Right atrium auricular region (tissue), 2 donors: Measurements from ENCODE around the gene E2F1. TPM values are rescaled to one million over a fixed set of nuclear protein-coding genes. Genes with fewer than 3 reads are reported as not detected.

Experiments
- DNase-seq: peaks from one replicate; pipeline ENCODE4 v3.0.0-alpha.2; 2019; ENCODE audit warnings: low spot score
- H3K27ac ChIP-seq, 2 donors: fragments of 200-600 bp; sonication (generic); 1 replicate in 1 of 2; 2 replicates in 1 of 2; pipeline ENCODE4 v1.5.1; 2016 to 2019
- H3K27me3 ChIP-seq, 2 donors: fragments of 200-600 bp; sonication (generic); one replicate each; pipeline versions ENCODE4 v1.5.1 to v1.6.0; 2017 to 2019
- H3K36me3 ChIP-seq: fragments of 200-600 bp; sonication (generic); one replicate; pipeline ENCODE4 v1.5.1; 2016
- H3K4me1 ChIP-seq, 2 donors: fragments of 200-600 bp; sonication (generic); one replicate each; pipeline versions ENCODE4 v1.5.1 to v1.6.0; 2017 to 2019
- H3K4me3 ChIP-seq, 2 donors: fragments of 200-600 bp; sonication (generic); 1 replicate in 1 of 2; 2 replicates in 1 of 2; pipeline ENCODE4 v1.5.1; 2017 to 2019; ENCODE audit warnings: mild to moderate bottlenecking in 1 of 2, moderate library complexity in 1 of 2
- H3K9me3 ChIP-seq, 2 donors: fragments of 200-600 bp; sonication (generic); one replicate each; pipeline ENCODE4 v1.5.1; 2019
- CTCF ChIP-seq, 2 donors: fragments of 200-600 bp; sonication (generic); IDR thresholded peaks; one replicate each; pipeline ENCODE4 v1.5.1; 2019; ENCODE audit warnings: antibody characterized with exemption in 2 of 2
- total RNA-seq, 2 donors: library from RNA; depleted of rRNA; stranded (reverse); fragments of >200 nt; gene quantifications; one replicate each; pipeline ENCODE4 v1.1.0, GENCODE V29; 2016

The E2F1 gene
- total RNA-seq, 2 donors from 2014 or later = 0.31 to 0.33 TPM

DNA sequence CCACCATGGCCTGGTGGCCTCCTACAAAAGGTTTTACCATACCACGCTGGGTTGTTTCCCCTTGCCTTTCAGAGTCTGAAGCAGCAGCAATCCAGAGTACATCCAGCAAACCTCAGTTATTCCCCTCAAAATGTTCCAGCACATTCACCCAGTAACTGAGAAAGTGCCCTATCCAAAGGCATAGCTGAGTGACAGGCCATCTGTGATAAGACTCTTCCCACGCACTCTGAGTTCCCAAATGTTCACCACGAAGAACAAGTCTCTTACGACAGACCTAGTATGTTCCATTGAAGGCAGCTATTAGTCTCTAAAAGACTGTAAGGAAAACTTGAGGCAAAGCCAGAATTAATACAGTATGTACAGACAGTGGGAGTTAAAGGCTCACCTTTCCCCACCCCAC is 55.7 kb downstream of the E2F1 start:
- H3K27me3 ChIP-seq = no peaks in the 10 kb centered on the region
- H3K4me3 ChIP-seq = no peak overlapping the region
- no peak for DNase-seq
- no peak overlapping the region for H3K27ac ChIP-seq
- peaks cover 49% of the 10 kb centered on the region for H3K36me3 ChIP-seq
- H3K4me1 ChIP-seq = no peaks in the 10 kb centered on the region
- no peaks in the 10 kb centered on the region for H3K9me3 ChIP-seq
- no peak for TF ChIP-seq CTCF (IDR thresholded peaks at IDR 0.05)

DNA sequence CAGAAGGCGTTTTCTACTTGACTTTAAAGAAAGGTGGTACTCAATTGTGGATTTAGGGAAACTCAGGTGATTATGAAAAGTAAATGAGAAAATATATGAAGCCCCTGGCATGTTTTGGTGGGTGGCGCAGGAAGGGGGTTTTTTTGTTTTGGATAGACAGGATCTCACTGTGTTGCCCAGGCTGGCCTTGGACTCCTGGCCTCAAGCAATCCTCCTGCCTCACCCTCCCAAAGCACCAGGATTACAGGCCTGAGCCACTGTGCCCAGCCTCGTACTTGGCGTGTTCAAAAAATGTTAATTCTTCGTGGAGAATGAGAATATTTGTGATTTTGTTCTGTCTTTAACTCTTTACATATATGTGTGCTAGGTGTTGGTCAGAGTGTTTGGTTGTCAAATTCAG is 56.2 kb downstream of the E2F1 start:
- Histone ChIP-seq H3K4me1 (no peaks in the 10 kb centered on the region), H3K9me3 (no peaks in the 10 kb centered on the region), H3K4me3 (no peak overlapping the region), H3K27ac (no peak overlapping the region), H3K27me3 (no peaks in the 10 kb centered on the region), H3K36me3 (peaks cover 50% of the 10 kb centered on the region)
- DNase-seq = no peak
- TF ChIP-seq CTCF (IDR thresholded peaks at IDR 0.05) = no peak

- Histone ChIP-seq H3K36me3 (peaks cover 50% of the 10 kb centered on the region), H3K4me3 (no peak overlapping the region), H3K27me3 (no peaks in the 10 kb centered on the region), H3K9me3 (no peaks in the 10 kb centered on the region), H3K4me1 (no peaks in the 10 kb centered on the region), H3K27ac (no peak overlapping the region)
- no peak for TF ChIP-seq CTCF (IDR thresholded peaks at IDR 0.05)
- no peak for DNase-seq
These were observed 56.7 kb downstream of the E2F1 start for GRCh38 chr20:33629533-33629932.

DNA sequence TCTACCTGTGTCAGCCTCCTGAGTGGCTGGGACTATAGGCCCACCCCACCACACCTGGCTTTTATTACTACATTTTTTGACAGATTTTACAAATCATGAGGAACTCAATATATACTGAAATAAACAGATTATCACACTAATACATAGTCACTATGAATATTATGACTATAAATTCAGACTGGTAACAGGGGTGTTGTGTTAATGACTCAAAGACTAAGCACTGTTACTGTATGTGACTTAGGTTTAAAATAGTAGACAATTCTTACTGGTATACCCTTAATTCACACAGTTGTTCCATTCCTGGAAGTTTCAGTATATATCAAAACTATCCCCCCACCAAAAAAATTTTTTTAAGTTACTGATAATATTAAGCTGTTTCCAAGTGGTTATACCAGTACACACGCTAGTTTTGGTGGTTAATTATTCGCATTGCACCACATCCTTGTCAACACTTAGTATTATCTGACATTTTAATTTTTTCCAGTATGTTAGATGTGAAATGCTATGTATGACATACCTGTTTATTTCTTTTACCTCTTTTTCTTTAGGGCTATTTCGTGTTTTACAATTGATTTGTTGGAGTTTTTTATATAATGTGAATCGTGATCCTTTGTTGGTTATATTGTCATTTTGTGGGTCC is 58.5 kb downstream of the E2F1 start:
- no peak overlapping the region for H3K27ac ChIP-seq
- no peak for DNase-seq
- H3K4me3 ChIP-seq = no peak overlapping the region
- H3K36me3 ChIP-seq = peaks cover 45% of the 10 kb centered on the region
- TF ChIP-seq CTCF (IDR thresholded peaks at IDR 0.05) = no peak
- H3K27me3 ChIP-seq = no peaks in the 10 kb centered on the region
- H3K9me3 ChIP-seq = no peaks in the 10 kb centered on the region
- no peaks in the 10 kb centered on the region for H3K4me1 ChIP-seq

- no peak overlapping the region for H3K27ac ChIP-seq
- no peaks in the 10 kb centered on the region for H3K27me3 ChIP-seq
- H3K4me1 ChIP-seq = no peaks in the 10 kb centered on the region
- H3K36me3 ChIP-seq = peaks cover 38% of the 10 kb centered on the region
- DNase-seq = no peak
- TF ChIP-seq CTCF (IDR thresholded peaks at IDR 0.05) = no peak
- H3K9me3 ChIP-seq = no peaks in the 10 kb centered on the region
- H3K4me3 ChIP-seq = no peak overlapping the region
These were observed 60.0 kb downstream of the E2F1 start for GRCh38 chr20:33626190-33626589.

Other genes starting within 250 kb of the E2F1 start
- 100 to 1,000 TPM; 183 to 295 TPM for gene SNTA1, start 242.6 kb downstream of the E2F1 start, total RNA-seq
- gene CBFA2T2, start 196.3 kb downstream of the E2F1 start, total RNA-seq = 10 to 100 TPM in 1 of 2 donors, 1 to 10 TPM in 1; 9.8 to 10.4 TPM
- gene C20orf144, start 24.1 kb downstream of the E2F1 start, total RNA-seq = not detected
- under 1 TPM; 0.33 to 0.79 TPM for gene ACTL10, start 19.4 kb downstream of the E2F1 start, total RNA-seq
- 10 to 100 TPM; 81.7 to 88.4 TPM for gene NECAB3, start 12.0 kb downstream of the E2F1 start, total RNA-seq
- gene PXMP4, start 33.9 kb upstream of the E2F1 start, total RNA-seq = 1 to 10 TPM; 4.5 to 9.8 TPM
- gene ZNF341, start 45.6 kb upstream of the E2F1 start, total RNA-seq = 1 to 10 TPM; 1.0 to 1.8 TPM
- 10 to 100 TPM; 57.0 to 79.5 TPM for gene CHMP4B, start 125.0 kb upstream of the E2F1 start, total RNA-seq